HG03457 (cell line): ENCODE data around the gene GPR179.

Source experiments
- ATAC-seq: cut with Tn5 transposase; IDR thresholded peaks from one replicate; pipeline ENCODE4 v1.9.1; 2021; ENCODE audit warnings: moderate number of reproducible peaks; ENCODE audit not compliant: unreplicated experiment

The GPR179 gene

DNA sequence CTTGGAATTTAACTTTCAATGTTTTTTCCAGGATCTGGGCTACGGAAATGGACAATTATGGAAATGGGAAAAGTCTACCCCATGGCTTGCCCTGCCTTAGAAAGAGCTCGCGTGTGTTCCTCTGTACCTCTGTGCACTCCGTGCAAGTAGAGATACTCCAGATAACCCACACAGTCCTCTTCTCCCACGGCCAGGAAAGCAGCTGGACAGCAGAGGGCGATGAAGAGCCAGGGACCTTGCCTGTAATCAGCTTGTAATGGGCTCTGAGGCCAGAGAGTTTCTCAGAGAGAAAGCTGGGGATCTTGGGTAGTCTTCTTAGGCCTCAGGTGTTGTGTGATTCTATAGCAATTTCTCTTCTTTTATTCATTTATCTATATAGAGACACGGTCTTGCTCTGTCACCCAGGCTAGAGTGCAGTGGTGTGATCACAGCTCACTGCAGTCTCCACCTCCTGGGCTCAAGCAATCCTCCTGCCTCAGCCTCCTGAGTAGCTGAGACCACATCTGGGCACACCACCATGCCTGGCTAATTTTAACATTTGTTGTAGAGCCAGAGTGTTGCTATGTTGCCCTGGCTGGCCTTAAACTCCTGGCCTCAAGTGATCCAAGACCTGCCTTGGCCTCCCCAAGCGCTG lies 5.5 kb upstream of the GPR179 start:
- no peak for ATAC-seq

- ATAC-seq = no peak
Measured at GRCh38 chr17:38345743-38346142, 2.0 kb upstream of the GPR179 start.

DNA sequence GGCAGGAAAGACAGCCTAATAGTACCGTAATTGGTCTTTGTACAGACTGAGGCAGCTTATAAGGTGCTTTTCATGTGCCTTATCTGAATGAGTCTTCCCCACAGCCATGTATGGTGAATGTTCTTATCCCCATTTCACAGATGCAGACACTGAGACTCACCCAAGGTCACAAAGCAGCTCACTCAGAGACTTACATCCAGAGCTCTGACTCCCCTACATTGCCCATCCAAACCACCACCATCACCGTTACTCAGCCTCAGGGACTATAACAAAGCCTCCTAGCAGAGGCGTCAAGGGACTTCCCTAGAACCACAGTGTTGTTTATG lies 627 bp upstream of the GPR179 start:
- ATAC-seq = no peak

GRCh38 chr17:38342886-38343607 lies 709 bp downstream of the GPR179 start:
- no peak for ATAC-seq

DNA sequence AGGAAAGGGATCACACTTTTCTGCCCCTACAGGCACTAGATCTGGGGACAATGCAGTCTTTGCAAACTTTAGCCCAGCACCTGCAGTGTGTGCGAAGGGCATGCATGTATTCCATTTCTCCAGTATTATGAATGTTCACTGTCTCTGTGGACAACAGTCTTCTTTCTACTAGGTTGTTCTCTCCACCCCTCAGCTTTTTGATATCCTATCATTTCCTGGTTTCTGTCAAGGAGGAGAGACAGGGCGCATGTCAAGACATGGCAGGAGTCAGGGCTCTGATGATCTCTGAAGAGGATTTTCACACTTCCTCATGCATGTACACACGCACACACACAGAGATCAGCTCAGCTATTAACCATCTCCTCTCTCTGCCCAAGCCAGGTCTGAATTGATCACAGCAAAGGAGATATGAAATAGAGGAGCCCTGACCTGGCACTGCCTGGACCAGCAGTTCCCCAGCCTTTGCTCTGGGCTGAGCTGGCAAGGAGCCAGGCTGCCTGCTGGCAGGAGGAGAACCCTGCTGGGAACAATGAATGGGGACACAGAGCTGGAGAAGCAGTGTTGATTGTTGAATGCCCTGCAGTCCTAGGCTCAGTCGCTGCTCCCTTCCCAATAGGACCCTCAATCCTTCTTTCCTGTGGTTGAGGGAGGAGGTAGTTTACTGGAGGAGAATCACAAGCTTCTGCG lies 2.6 kb downstream of the GPR179 start:
- no peak for ATAC-seq

- no peak for ATAC-seq
Measured at GRCh38 chr17:38339891-38340290, 3.9 kb downstream of the GPR179 start.

DNA sequence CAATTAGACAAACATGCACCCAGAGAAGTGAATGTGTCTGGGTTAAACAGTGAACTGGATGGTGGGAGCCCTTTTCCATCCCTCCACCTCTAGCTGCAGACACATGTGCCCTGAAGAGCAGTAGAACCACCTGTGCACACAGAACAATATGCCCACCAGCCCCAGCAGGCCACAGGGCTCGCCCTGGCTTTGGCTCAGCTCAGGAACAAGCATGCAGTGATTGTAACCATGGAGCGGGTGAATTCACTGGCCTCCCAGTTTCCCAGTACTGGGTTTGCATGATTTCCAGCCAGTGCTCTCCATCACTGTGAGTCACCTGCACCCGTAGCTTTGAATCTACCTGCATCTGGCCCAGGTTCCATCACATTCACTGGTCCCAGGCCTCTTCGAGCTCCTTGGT lies 5.2 kb downstream of the GPR179 start:
- no peak for ATAC-seq

GRCh38 chr17:38338053-38338452 lies 5.7 kb downstream of the GPR179 start:
- no peak for ATAC-seq

GRCh38 chr17:38336838-38337237 lies 6.9 kb downstream of the GPR179 start:
- ATAC-seq = no peak

- ATAC-seq = no peak
Measured at GRCh38 chr17:38334480-38335364, 9.0 kb downstream of the GPR179 start.

DNA sequence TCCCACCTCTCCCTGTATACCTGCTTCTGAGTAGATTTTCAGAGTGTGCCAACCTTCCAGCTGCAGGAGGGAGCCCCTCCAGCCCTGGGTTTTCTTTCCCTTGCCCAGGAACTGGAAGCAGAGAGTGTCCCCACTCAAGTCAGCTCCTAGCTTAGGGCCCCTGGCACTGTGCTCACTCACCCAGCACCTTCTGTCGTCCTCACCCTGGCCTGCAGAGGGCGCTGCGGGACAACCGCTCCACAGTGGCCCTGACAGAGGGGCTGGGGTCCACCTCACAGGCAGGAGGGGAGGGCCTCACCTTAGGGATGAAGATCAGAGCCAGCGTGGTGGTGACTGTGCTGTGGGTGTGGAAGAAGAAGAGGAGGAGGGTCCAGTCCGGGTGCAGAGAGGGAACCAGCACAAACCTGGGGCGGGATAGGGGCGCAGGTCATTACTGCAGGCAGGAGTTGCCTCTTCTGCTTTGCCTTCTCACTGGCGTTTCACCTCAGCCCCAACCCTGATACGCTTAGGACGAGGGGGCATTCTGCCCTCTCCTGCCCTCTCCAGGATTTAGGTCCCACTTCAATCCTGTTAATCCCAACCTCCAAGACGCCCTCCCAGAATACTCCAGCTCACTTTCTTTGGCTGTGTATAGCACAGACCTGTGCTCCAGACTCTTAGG lies 10.0 kb downstream of the GPR179 start:
- ATAC-seq = no peak

GRCh38 chr17:38332735-38333134 lies 11.0 kb downstream of the GPR179 start:
- no peak for ATAC-seq

- ATAC-seq = no peak
Measured at GRCh38 chr17:38330941-38331411, 12.8 kb downstream of the GPR179 start.

- ATAC-seq = no peak
Measured at GRCh38 chr17:38329808-38330730, 13.7 kb downstream of the GPR179 start.

DNA sequence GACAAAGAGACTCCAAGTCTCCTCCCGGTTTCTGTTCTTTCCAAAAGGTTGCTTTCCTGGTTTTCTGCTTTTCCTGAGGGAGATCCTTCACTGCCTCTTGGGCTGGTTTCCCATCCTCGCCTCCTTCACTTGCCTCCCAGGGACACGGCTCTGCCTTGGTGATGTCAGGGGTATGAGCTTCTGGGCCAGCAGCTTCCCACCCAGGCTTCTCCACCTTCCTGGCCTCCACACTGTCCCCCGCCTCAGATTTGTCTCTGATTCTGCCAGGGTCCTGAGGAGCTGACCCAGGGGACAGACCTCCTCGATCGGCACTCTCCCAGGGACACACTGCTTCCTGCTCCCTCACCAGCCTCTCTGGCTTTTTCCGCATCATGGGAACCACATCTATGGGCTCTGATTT lies 14.5 kb downstream of the GPR179 start:
- no peak for ATAC-seq

DNA sequence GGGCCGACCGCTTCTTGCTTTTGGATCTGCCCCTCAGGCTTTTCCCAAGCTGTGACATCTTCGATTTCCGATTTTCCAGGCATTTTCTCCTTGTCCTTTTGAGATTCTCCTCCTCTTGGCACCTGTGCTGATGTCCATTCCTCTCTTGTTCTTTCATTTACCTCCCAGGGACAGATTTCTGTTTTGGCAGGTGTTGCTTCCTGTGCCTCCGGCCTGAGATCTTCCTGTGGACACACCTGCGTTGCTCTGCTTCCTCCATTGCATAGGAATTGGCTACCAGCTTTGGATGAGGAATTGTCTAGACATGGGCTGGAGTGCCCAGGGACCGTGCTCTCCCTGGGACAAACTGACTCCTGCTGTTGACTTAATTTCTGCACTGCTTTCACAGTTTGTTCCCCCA lies 15.1 kb downstream of the GPR179 start:
- ATAC-seq = no peak

DNA sequence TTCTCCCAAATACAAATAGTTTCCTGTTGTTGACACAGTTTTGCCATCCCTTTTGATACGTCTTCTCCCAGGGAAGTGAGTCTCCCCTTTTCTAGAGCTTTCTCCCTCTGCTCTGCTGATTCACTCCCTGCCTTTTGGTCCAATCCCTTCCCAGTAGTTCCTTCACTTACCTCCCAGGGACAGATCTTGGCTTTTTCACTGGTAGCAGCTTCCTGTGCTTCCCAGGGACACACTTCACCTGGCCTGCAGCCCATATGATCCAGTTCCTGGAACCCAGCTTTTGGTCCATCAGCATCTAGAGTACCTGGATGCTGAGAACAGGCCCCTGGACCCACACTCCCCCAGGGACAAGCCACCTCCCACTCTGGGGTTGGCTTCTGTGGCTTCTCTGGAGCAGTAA lies 15.8 kb downstream of the GPR179 start:
- no peak for ATAC-seq

DNA sequence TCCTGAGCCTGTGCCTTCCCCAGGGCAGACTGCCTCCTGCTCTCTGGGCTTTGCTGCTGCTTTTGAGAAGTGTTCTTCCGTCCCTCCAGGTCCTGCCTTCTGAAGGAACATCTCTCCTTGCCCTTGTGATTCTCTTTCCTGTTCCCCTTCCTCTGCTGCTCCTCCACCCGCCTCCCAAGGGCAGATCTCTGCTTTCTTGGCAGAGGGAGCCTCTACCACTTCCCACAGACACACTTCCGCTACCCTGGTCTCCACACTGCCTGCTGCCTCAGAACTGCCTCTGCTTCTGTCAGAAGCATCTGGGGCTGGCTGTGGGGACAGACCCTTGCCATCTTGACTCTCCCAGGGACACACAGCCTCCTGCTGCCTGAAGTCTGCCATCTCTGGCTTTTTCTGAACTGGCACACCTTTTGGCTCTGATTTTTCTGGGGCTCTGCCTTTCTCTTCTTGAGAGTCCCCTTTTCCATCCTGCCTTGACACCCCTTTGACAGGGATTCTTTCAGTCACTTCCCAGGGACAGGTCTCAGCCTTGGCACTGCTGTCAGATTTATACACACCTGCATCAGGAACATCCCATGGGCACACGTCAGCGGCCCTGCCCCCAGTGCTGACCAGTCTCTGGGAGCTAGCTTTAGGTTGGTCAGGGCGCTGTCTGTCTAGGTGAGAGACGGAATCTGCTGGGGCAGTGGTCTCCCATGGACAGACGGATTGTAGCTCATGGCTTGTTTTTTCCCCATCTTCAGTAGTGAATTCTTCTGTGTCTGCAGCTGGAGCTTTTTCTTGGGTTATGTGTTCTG lies 16.6 kb downstream of the GPR179 start:
- ATAC-seq = no peak
